B cell (primary cell): Measurements from ENCODE around the gene F9. TPM values are rescaled to one million over a fixed set of nuclear protein-coding genes. Genes with fewer than 3 reads are reported as not detected.

Source experiments
- ATAC-seq: fragments of 200-7000 bp; cut with Tn5 transposase; one replicate; pipeline ENCODE4 v1.10.0; 2021; ENCODE audit warnings: low read depth, mild to moderate bottlenecking, moderate number of reproducible peaks, moderate library complexity
- CTCF ChIA-PET: fragments of 350-600 bp; sonication (Branson Sonifier 250); formaldehyde crosslinking; loops from one replicate; lab custom pipeline; 2021; ENCODE audit warnings: antibody characterized with exemption, inconsistent platforms; lab: Charles Lee
- POLR2A ChIA-PET: fragments of 350-600 bp; sonication (Branson Sonifier 250); formaldehyde crosslinking; loops from one replicate; lab custom pipeline; 2021; ENCODE audit warnings: antibody characterized with exemption; lab: Charles Lee
- DNase-seq: peaks from one replicate; pipeline ENCODE4 v3.0.0; 2013
- H2AFZ ChIP-seq: 2 replicates; pipeline ENCODE4 v1.6.1; 2012; ENCODE audit warnings: mild to moderate bottlenecking, low read depth, low read length; ENCODE audit not compliant: insufficient read depth, poor library complexity, severe bottlenecking
- H3K27ac ChIP-seq, 2 donors: 1 replicate in 1 of 2; 2 replicates in 1 of 2; pipeline ENCODE4 v1.5.1; 2012 to 2013; ENCODE audit warnings: low read length in 2 of 2, mild to moderate bottlenecking in 2 of 2, moderate library complexity in 1 of 2
- H3K27me3 ChIP-seq, 4 experiments: fragments of 200-600 bp in 1 of 4; sonication (generic) in 1 of 4; replicated peaks in 1 of 4; 1 replicate in 2 of 4; 2 replicates in 2 of 4; pipeline versions ENCODE4 v1.6.1 to v1.7.0; 2013 to 2016; ENCODE audit warnings: low read length in 3 of 4, mild to moderate bottlenecking in 2 of 4, mixed read lengths in 1 of 4, moderate library complexity in 1 of 4; ENCODE audit not compliant: insufficient read depth in 4 of 4, control insufficient read depth in 3 of 4; ENCODE audit errors: control extremely low read depth in 1 of 4
- H3K36me3 ChIP-seq, 2 experiments: replicated peaks in 1 of 2; 1 replicate in 1 of 2; 2 replicates in 1 of 2; pipeline versions ENCODE4 v1.6.1 to v1.7.1; 2013; ENCODE audit warnings: low read length in 1 of 2; ENCODE audit not compliant: insufficient read depth in 2 of 2, control insufficient read depth in 1 of 2; ENCODE audit errors: control extremely low read depth in 1 of 2, extremely low read depth in 1 of 2
- H3K4me1 ChIP-seq, 2 donors: fragments of 200-600 bp in 1 of 2; sonication (generic) in 1 of 2; 1 replicate in 1 of 2; 2 replicates in 1 of 2; pipeline versions ENCODE4 v1.5.1 to v1.6.1; 2013 to 2017; ENCODE audit warnings: low read length in 2 of 2; ENCODE audit not compliant: control insufficient read depth in 2 of 2, insufficient read depth in 2 of 2
- H3K4me2 ChIP-seq: replicated peaks from 2 replicates; pipeline ENCODE3; 2012; ENCODE audit warnings: mild to moderate bottlenecking, low read depth, low read length; ENCODE audit not compliant: poor library complexity, severe bottlenecking
- H3K4me3 ChIP-seq, 5 experiments: fragments of 200-600 bp in 1 of 5; sonication (generic) in 1 of 5; 1 replicate in 3 of 5; 2 replicates in 2 of 5; pipeline versions ENCODE4 v1.5.1 to v1.7.0; 2011 to 2016; ENCODE audit warnings: low read length in 4 of 5, mild to moderate bottlenecking in 4 of 5, low read depth in 2 of 5, control low read depth in 1 of 5, moderate library complexity in 1 of 5; ENCODE audit not compliant: insufficient read depth in 1 of 5; ENCODE audit errors: control extremely low read depth in 1 of 5, extremely low read depth in 1 of 5
- H3K79me2 ChIP-seq: fragments of 200-600 bp; sonication (generic); one replicate; pipeline ENCODE4 v1.6.0; 2016; ENCODE audit warnings: low read length; ENCODE audit not compliant: control insufficient read depth, insufficient read depth
- H3K9ac ChIP-seq: fragments of 200-600 bp; sonication (generic); 2 replicates; pipeline ENCODE4 v1.6.1; 2017; ENCODE audit warnings: mild to moderate bottlenecking, low read length, moderate library complexity
- H3K9me3 ChIP-seq, 3 donors: one replicate each; pipeline versions ENCODE4 v1.6.1 to v1.7.1; 2013; ENCODE audit warnings: low read length in 2 of 3; ENCODE audit not compliant: control insufficient read depth in 2 of 3, insufficient read depth in 1 of 3; ENCODE audit errors: control extremely low read depth in 1 of 3
- H4K20me1 ChIP-seq: 2 replicates; pipeline ENCODE4 v1.6.0; 2012; ENCODE audit warnings: mild to moderate bottlenecking, low read length; ENCODE audit not compliant: insufficient read depth, control insufficient read depth, poor library complexity, severe bottlenecking
- H3K27ac Mint-ChIP-seq: one replicate; pipeline ENCODE4 v1.8.0; 2021; ENCODE audit warnings: mixed read lengths
- H3K27me3 Mint-ChIP-seq: one replicate; pipeline ENCODE4 v1.8.0; 2021; ENCODE audit warnings: mixed read lengths
- H3K4me1 Mint-ChIP-seq: one replicate; pipeline ENCODE4 v1.8.0; 2021; ENCODE audit warnings: mixed read lengths
- H3K4me3 Mint-ChIP-seq: one replicate; pipeline ENCODE4 v1.8.0; 2021; ENCODE audit warnings: mixed read lengths
- H3K9me3 Mint-ChIP-seq: one replicate; pipeline ENCODE4 v1.8.0; 2022; ENCODE audit warnings: mixed read lengths; ENCODE audit not compliant: insufficient read depth
- EZH2 ChIP-seq: IDR thresholded peaks from 2 replicates; pipeline ENCODE4 v1.6.1; 2012; ENCODE audit warnings: borderline replicate concordance, low read depth, mild to moderate bottlenecking, moderate library complexity, low read length; ENCODE audit not compliant: insufficient read depth, poor library complexity, severe bottlenecking
- WGBS: methylation state at CpG from one replicate; pipeline ENCODE4 v1.1.5; 2013; ENCODE audit warnings: missing lambda C conversion rate; ENCODE audit not compliant: insufficient coverage; 5-methylcytosine and 5-hydroxymethylcytosine counted together
- intact Hi-C: fragments of 100-400 bp; cut with micrococcal nuclease; formaldehyde crosslinking; loops from one replicate; pipeline ENCODE4 v1.10.0; 2022
- polyA plus RNA-seq: library from polyadenylated mRNA; depleted of rRNA; stranded (reverse); fragments of >200 nt; gene quantifications from 2 replicates; pipeline ENCODE4 v1.2.3, GENCODE V29; 2012
- total RNA-seq, 2 donors: library from RNA; stranded (reverse); fragments of 120-200 nt in 1 of 2; gene quantifications; 1 replicate in 1 of 2; 2 replicates in 1 of 2; pipeline versions ENCODE4 v1.2.3 to v1.2.4, GENCODE V29; 2013 to 2022
- TF ChIP-seq, protein P1 (sequence below): fragments of 200-600 bp; IDR thresholded peaks from one replicate; pipeline ENCODE4 v1.8.0; 2022; ENCODE audit warnings: antibody characterized with exemption, mild to moderate bottlenecking

Gene F9
- total and polyA plus RNA-seq, 2 donors (not counting 1 experiment from before 2014, with no cell fraction given) = not detected

DNA sequence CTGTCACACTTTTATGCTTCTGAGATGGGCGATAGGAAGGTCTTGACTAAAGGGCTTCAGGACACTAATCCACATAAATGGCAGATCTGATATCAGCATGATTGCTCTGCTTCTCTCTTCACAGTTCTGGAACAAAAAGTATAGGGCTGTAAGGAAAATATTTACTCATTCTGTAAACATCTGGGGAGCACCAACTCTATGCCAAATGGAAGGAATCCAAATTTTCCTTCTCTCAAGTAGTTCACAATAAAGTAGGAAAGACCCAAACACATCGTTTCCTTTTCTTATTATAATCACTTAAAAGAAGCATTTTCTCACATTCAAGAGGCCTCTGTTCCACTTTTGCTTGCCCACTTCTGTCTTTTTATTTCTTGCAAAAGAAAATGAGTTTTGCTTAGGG is 45.9 kb upstream of the F9 start:
- H3K9me3 ChIP-seq = no peaks in the 10 kb centered on the region
- no peak overlapping the region for H3K9ac ChIP-seq
- H4K20me1 ChIP-seq = no peaks in the 10 kb centered on the region
- TF ChIP-seq EZH2 = no peak
- TF ChIP-seq, protein P1, sequence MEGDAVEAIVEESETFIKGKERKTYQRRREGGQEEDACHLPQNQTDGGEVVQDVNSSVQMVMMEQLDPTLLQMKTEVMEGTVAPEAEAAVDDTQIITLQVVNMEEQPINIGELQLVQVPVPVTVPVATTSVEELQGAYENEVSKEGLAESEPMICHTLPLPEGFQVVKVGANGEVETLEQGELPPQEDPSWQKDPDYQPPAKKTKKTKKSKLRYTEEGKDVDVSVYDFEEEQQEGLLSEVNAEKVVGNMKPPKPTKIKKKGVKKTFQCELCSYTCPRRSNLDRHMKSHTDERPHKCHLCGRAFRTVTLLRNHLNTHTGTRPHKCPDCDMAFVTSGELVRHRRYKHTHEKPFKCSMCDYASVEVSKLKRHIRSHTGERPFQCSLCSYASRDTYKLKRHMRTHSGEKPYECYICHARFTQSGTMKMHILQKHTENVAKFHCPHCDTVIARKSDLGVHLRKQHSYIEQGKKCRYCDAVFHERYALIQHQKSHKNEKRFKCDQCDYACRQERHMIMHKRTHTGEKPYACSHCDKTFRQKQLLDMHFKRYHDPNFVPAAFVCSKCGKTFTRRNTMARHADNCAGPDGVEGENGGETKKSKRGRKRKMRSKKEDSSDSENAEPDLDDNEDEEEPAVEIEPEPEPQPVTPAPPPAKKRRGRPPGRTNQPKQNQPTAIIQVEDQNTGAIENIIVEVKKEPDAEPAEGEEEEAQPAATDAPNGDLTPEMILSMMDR = no peak
- H3K27ac ChIP-seq = no peak overlapping the region
- H3K4me3 ChIP-seq = no peak overlapping the region
- H3K27ac Mint-ChIP-seq = no peak overlapping the region
- DNase-seq = no peak
- no peaks in the 10 kb centered on the region for H3K4me1 Mint-ChIP-seq
- no peak overlapping the region for H3K4me2 ChIP-seq
- peaks cover 3% of the 10 kb centered on the region for H3K9me3 Mint-ChIP-seq
- H3K27me3 Mint-ChIP-seq = no peaks in the 10 kb centered on the region
- no peak overlapping the region for H2AFZ ChIP-seq
- intact Hi-C loops = no loop called here
- H3K27me3 ChIP-seq = no peaks in the 10 kb centered on the region
- POLR2A ChIA-PET = no interaction called here
- no CpG with 5 or more reads among the region's 2 CpGs for WGBS
- ATAC-seq = no peak
- H3K4me1 ChIP-seq = no peaks in the 10 kb centered on the region
- CTCF ChIA-PET = no interaction called here
- H3K4me3 Mint-ChIP-seq = no peak overlapping the region
- H3K79me2 ChIP-seq = no peaks in the 10 kb centered on the region
- H3K36me3 ChIP-seq = no peaks in the 10 kb centered on the region

DNA sequence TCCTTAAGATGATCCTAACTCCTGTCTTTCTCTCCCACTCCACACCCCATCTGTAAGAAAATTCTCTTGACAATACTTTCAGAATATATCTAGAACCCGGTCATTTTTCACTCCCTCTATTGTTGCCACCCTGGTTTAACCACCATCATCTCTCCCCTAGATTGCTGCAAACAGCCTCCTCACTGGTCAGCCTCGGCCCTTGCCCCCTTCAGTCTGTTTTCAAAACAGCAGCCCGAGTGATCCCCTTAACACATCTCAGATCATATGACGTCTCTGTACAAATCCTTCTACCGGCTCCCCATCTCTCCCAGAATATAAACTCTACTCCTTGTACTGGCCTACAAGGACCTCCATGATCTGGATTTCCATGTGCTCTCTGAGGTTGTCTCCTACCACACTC is 35.2 kb upstream of the F9 start:
- H4K20me1 ChIP-seq = no peaks in the 10 kb centered on the region
- H3K4me3 ChIP-seq = no peak overlapping the region
- H3K27ac ChIP-seq = no peak overlapping the region
- no peaks in the 10 kb centered on the region for H3K4me1 Mint-ChIP-seq
- no peaks in the 10 kb centered on the region for H3K9me3 ChIP-seq
- no peaks in the 10 kb centered on the region for H3K9me3 Mint-ChIP-seq
- intact Hi-C loops = no loop called here
- H3K27ac Mint-ChIP-seq = no peak overlapping the region
- TF ChIP-seq, protein P1 = no peak
- no peak for TF ChIP-seq EZH2
- H3K27me3 Mint-ChIP-seq = no peaks in the 10 kb centered on the region
- POLR2A ChIA-PET = no interaction called here
- H3K4me1 ChIP-seq = no peaks in the 10 kb centered on the region
- CTCF ChIA-PET = no interaction called here
- H3K27me3 ChIP-seq = no peaks in the 10 kb centered on the region
- no peak for ATAC-seq
- H3K79me2 ChIP-seq = no peaks in the 10 kb centered on the region
- no peak overlapping the region for H3K4me3 Mint-ChIP-seq
- DNase-seq = no peak
- no peak overlapping the region for H3K9ac ChIP-seq
- no peak overlapping the region for H2AFZ ChIP-seq
- no peak overlapping the region for H3K4me2 ChIP-seq
- H3K36me3 ChIP-seq = no peaks in the 10 kb centered on the region
- WGBS = 95% methylated on average over 3 of the region's 5 CpGs
